ENCODE results near the gene TMEM87B. TPM values are rescaled to one million over a fixed set of nuclear protein-coding genes. Genes with fewer than 3 reads are reported as not detected.

The TMEM87B gene
- total RNA-seq, 1 experiment from 2014 or later: 10.5 TPM

DNA sequence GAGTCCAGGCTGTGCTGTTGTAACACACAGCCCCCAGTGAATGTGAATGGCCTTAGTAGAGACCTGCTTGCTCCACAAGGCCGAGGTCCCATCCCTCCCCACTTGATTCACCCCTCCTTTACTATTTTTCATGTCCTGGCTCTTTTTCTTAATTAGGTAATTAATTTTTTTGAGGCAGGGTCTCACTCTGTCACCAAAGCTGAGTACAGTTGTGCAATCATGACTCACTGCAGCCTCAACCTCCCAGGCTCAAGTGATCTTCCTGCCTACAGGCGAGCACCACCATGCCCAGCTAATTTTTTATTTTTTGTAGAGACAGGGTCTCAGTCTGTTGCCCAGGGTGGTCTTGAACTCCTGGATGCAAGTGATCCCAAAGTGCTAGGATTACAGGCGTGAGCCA, 102.4 kb downstream of the TMEM87B start:
- WGBS (ENCODE audit: extremely low coverage, insufficient read length, low lambda C conversion rate): no CpG with 5 or more reads among the region's 3 CpGs

More for the DNA sequence above, 102.4 kb downstream of the TMEM87B start:
- no peak overlapping the region for H3K4me3 Mint-ChIP-seq
- no peaks in the 10 kb centered on the region for H3K4me1 ChIP-seq (ENCODE audit: insufficient read depth, low read length)
- H3K27me3 Mint-ChIP-seq (ENCODE audit: low read depth): no peaks in the 10 kb centered on the region; the same call in 1 of the 2 replicates
- no peaks in the 10 kb centered on the region for H3K79me2 ChIP-seq (ENCODE audit: insufficient read depth, low read length)
- H3K14ac ChIP-seq (ENCODE audit: insufficient read depth, low read length): no peak overlapping the region
- H3K18ac ChIP-seq (ENCODE audit: insufficient read length, low read depth, low read length): no peak overlapping the region
- H4K8ac ChIP-seq (replicated peaks; ENCODE audit: insufficient read length, low read depth, low read length): no peak overlapping the region
- H2BK120ac ChIP-seq (ENCODE audit: low read depth, low read length, poor library complexity, severe bottlenecking): no peak overlapping the region
- no peak overlapping the region for H3K56ac ChIP-seq (ENCODE audit: insufficient read length, low read depth, low read length)
- H3K27me3 ChIP-seq (ENCODE audit: insufficient read depth, low read length): no peaks in the 10 kb centered on the region
- H3T11ph ChIP-seq (ENCODE audit: low read length): no peak overlapping the region
- DNase-seq: no peak
- no peak overlapping the region for H3K9ac ChIP-seq (ENCODE audit: extremely low read depth, insufficient read length, low read length)
- H3K27ac Mint-ChIP-seq: no peak overlapping the region; a peak in 1 of 7 replicates
- H2BK15ac ChIP-seq (ENCODE audit: low read depth, low read length): no peak overlapping the region
- H3K23ac ChIP-seq (ENCODE audit: insufficient read length, low read depth, low read length): no peak overlapping the region
- H2BK20ac ChIP-seq (ENCODE audit: low read depth, low read length, poor library complexity, severe bottlenecking): no peak overlapping the region
- no peak overlapping the region for H3K27ac ChIP-seq (ENCODE audit: insufficient read length, low read depth, low read length)
- H3K9me3 ChIP-seq (ENCODE audit: control insufficient read depth, low read depth, low read length): no peaks in the 10 kb centered on the region
- no peak overlapping the region for H2BK5ac ChIP-seq (ENCODE audit: insufficient read length, low read length)
- H3K4ac ChIP-seq (ENCODE audit: low read depth, low read length): no peak overlapping the region
- no peaks in the 10 kb centered on the region for H3K36me3 Mint-ChIP-seq (ENCODE audit: insufficient read depth in 1 of 3, low read depth in 3 of 3)
- TF ChIP-seq, protein P1, sequence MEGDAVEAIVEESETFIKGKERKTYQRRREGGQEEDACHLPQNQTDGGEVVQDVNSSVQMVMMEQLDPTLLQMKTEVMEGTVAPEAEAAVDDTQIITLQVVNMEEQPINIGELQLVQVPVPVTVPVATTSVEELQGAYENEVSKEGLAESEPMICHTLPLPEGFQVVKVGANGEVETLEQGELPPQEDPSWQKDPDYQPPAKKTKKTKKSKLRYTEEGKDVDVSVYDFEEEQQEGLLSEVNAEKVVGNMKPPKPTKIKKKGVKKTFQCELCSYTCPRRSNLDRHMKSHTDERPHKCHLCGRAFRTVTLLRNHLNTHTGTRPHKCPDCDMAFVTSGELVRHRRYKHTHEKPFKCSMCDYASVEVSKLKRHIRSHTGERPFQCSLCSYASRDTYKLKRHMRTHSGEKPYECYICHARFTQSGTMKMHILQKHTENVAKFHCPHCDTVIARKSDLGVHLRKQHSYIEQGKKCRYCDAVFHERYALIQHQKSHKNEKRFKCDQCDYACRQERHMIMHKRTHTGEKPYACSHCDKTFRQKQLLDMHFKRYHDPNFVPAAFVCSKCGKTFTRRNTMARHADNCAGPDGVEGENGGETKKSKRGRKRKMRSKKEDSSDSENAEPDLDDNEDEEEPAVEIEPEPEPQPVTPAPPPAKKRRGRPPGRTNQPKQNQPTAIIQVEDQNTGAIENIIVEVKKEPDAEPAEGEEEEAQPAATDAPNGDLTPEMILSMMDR (conservative IDR thresholded peaks at IDR 0.05): no peak
- no peak overlapping the region for H4K91ac ChIP-seq (ENCODE audit: insufficient read length, low read depth, low read length)
- no peak overlapping the region for H2BK12ac ChIP-seq (ENCODE audit: insufficient read length, low read depth, low read length)
- no peak overlapping the region for H4K5ac ChIP-seq (ENCODE audit: insufficient read length, low read depth, low read length)
- H2AFZ ChIP-seq (ENCODE audit: low read length): no peak overlapping the region
- H3K23me2 ChIP-seq (ENCODE audit: insufficient read length, low read depth, low read length, poor library complexity, severe bottlenecking): no peaks in the 10 kb centered on the region
- peaks cover 20 to 22% of the 10 kb centered on the region in 2 experiments for H3K4me1 Mint-ChIP-seq
- H4K20me1 ChIP-seq (ENCODE audit: control insufficient read depth, insufficient read depth, insufficient read length): peaks cover 6% of the 10 kb centered on the region
- H3K9me3 Mint-ChIP-seq: no peaks in the 10 kb centered on the region
- H3K4me2 ChIP-seq (ENCODE audit: insufficient read depth, insufficient read length, low read length): no peak overlapping the region
- no peaks in the 10 kb centered on the region for H3K79me1 ChIP-seq (ENCODE audit: insufficient read depth, low read depth, low read length, poor library complexity, severe bottlenecking)
- H2AK5ac ChIP-seq (ENCODE audit: insufficient read length, low read length): no peak overlapping the region
